C4-2B (cell line): ENCODE measurements around the gene IRF1.

Source experiments
- H3K27ac ChIP-seq: fragments of 450-650 bp; 2 replicates; pipeline ENCODE4 v1.5.1; 2017
- CTCF ChIP-seq: fragments of 450-650 bp; conservative IDR thresholded peaks from 2 replicates; pipeline ENCODE4 v1.5.1; 2017; ENCODE audit warnings: mild to moderate bottlenecking
- ZFX ChIP-seq: fragments of 450-650 bp; IDR thresholded peaks from 2 replicates; pipeline ENCODE4 v1.6.1; 2017

Gene IRF1

GRCh38 chr5:132490484-132491367 is at the start of gene IRF1:
Gene IRF1, minus strand, starts transcription at chr5:132490773. Its CDS starts 1,295 bp downstream, at chr5:132489478.
- TF ChIP-seq CTCF: no peak; the same call in 1 of the 2 replicates
- peak within 1 kb of the TSS; percentile 57 for H3K27ac ChIP-seq

GRCh38 chr5:132540149-132540548 is 49.6 kb upstream of the IRF1 start:
- no peak overlapping the region for H3K27ac ChIP-seq

GRCh38 chr5:132539716-132540115 is 49.1 kb upstream of the IRF1 start:
- TF ChIP-seq CTCF: no peak
- TF ChIP-seq ZFX: no peak
- no peak overlapping the region for H3K27ac ChIP-seq

More at GRCh38 chr5:132540149-132540548, 49.6 kb upstream of the IRF1 start:
- TF ChIP-seq ZFX (no peak), CTCF (no peak)

- TF ChIP-seq CTCF (no peak), ZFX (no peak)
- H3K27ac ChIP-seq: no peak overlapping the region
These were observed 40.4 kb upstream of the IRF1 start for GRCh38 chr5:132530946-132531345.

GRCh38 chr5:132528866-132529634 is 38.5 kb upstream of the IRF1 start:
- TF ChIP-seq ZFX (no peak), CTCF (no peak)
- no peak overlapping the region for H3K27ac ChIP-seq

GRCh38 chr5:132528021-132528420 is 37.4 kb upstream of the IRF1 start:
- TF ChIP-seq ZFX: no peak
- no peak for TF ChIP-seq CTCF

More at GRCh38 chr5:132528021-132528420, 37.4 kb upstream of the IRF1 start:
- H3K27ac ChIP-seq: no peak overlapping the region
